GM23338 (cell line): ENCODE results near the gene CDH8. TPM values are rescaled to one million over a fixed set of nuclear protein-coding genes. Genes with fewer than 3 reads are reported as not detected.
"Not testable (repeated sequence)": the region's sequence is repeated elsewhere in the genome, so short reads cannot be mapped to it uniquely, and the experiment has no call there.

ENCODE experiments used
- ATAC-seq: fragments of 200-7000 bp; cut with Tn5 transposase; 3 replicates; pipeline ENCODE4 v1.9.1; 2020
- DNase-seq: peaks from one replicate; pipeline ENCODE4 v3.0.0-alpha.2; 2015; ENCODE audit warnings: low spot score
- H2AFZ ChIP-seq: fragments of 200-600 bp; sonication (generic); 2 replicates; pipeline ENCODE4 v1.8.0; 2016; ENCODE audit warnings: antibody characterized with exemption, mild to moderate bottlenecking, moderate library complexity
- H3F3A ChIP-seq: fragments of 200-600 bp; sonication (generic); replicated peaks from 2 replicates; pipeline ENCODE4 v1.8.0; 2017; ENCODE audit warnings: antibody characterized with exemption, mixed run types, low read depth
- H3K27ac ChIP-seq: fragments of 200-600 bp; sonication (generic); 2 replicates; pipeline ENCODE4 v1.6.1; 2016; ENCODE audit warnings: low read depth
- H3K27me3 ChIP-seq: fragments of 200-600 bp; sonication (generic); 2 replicates; pipeline ENCODE4 v1.8.0; 2016; ENCODE audit warnings: mild to moderate bottlenecking, mixed run types, moderate library complexity; ENCODE audit not compliant: insufficient read depth
- H3K36me3 ChIP-seq: fragments of 200-600 bp; sonication (generic); 2 replicates; pipeline ENCODE4 v1.8.0; 2016; ENCODE audit warnings: mild to moderate bottlenecking; ENCODE audit not compliant: insufficient read depth
- H3K4me1 ChIP-seq: fragments of 200-600 bp; sonication (generic); 2 replicates; pipeline ENCODE4 v1.8.0; 2016; ENCODE audit warnings: mild to moderate bottlenecking, moderate library complexity; ENCODE audit not compliant: insufficient read depth
- H3K4me2 ChIP-seq: fragments of 200-600 bp; sonication (generic); 2 replicates; pipeline ENCODE4 v1.7.1; 2017; ENCODE audit warnings: mixed run types
- H3K4me3 ChIP-seq: fragments of 200-600 bp; sonication (generic); 2 replicates; pipeline ENCODE4 v1.6.1; 2016; ENCODE audit warnings: mixed run types
- H3K79me2 ChIP-seq: fragments of 200-600 bp; sonication (generic); replicated peaks from 2 replicates; pipeline ENCODE4 v1.8.0; 2017; ENCODE audit warnings: mild to moderate bottlenecking; ENCODE audit not compliant: insufficient read depth
- H3K9me2 ChIP-seq: fragments of 200-600 bp; sonication (generic); 2 replicates; pipeline ENCODE4 v1.8.0; 2017; ENCODE audit not compliant: insufficient read depth
- H4K20me1 ChIP-seq: fragments of 200-600 bp; sonication (generic); replicated peaks from 2 replicates; pipeline ENCODE4 v1.8.0; 2017; ENCODE audit warnings: mild to moderate bottlenecking; ENCODE audit not compliant: insufficient read depth
- H3K27ac Mint-ChIP-seq: 2 replicates; pipeline ENCODE4 v1.8.0; 2020; ENCODE audit warnings: inconsistent platforms, mild to moderate bottlenecking, moderate library complexity, mixed read lengths
- H3K27me3 Mint-ChIP-seq: 3 replicates; pipeline ENCODE4 v1.8.0; 2022; ENCODE audit warnings: low read depth, mild to moderate bottlenecking, moderate library complexity, mixed read lengths, inconsistent platforms; ENCODE audit not compliant: insufficient read depth, poor library complexity
- H3K36me3 Mint-ChIP-seq: 3 replicates; pipeline ENCODE4 v1.8.0; 2021; ENCODE audit warnings: low read depth, mild to moderate bottlenecking, inconsistent platforms, moderate library complexity, mixed read lengths
- H3K4me1 Mint-ChIP-seq: 3 replicates; pipeline ENCODE4 v1.8.0; 2020; ENCODE audit warnings: mild to moderate bottlenecking, inconsistent platforms, mixed read lengths
- H3K4me3 Mint-ChIP-seq: 3 replicates; pipeline ENCODE4 v1.8.0; 2021; ENCODE audit warnings: moderate library complexity, mild to moderate bottlenecking, inconsistent platforms, mixed read lengths
- H3K9me3 Mint-ChIP-seq: 3 replicates; pipeline ENCODE4 v1.8.0; 2020; ENCODE audit warnings: moderate library complexity, mild to moderate bottlenecking, inconsistent platforms, mixed read lengths
- CREB1 ChIP-seq: fragments of 250-450 bp; sonication (Bioruptor Pico); IDR thresholded peaks from 2 replicates; pipeline ENCODE4 v1.5.0; 2020; ENCODE audit warnings: low read depth, mild to moderate bottlenecking, moderate library complexity
- JUNB ChIP-seq: IDR thresholded peaks from one replicate; pipeline ENCODE4 v1.6.1; 2016; ENCODE audit warnings: antibody characterized with exemption; ENCODE audit not compliant: unreplicated experiment
- NANOG ChIP-seq: IDR thresholded peaks from 2 replicates; pipeline ENCODE4 v1.6.1; 2016; ENCODE audit warnings: antibody characterized with exemption, borderline replicate concordance
- POLR2AphosphoS5 ChIP-seq: IDR thresholded peaks from 2 replicates; pipeline ENCODE4 v1.6.1; 2016; ENCODE audit warnings: antibody characterized with exemption, low read depth
- ZNF114 ChIP-seq: fragments of 250-450 bp; sonication (Bioruptor Pico); IDR thresholded peaks from 2 replicates; pipeline ENCODE4 v1.5.0; 2020; ENCODE audit warnings: mild to moderate bottlenecking, moderate library complexity
- ZNF331 ChIP-seq: fragments of 250-450 bp; sonication (Bioruptor Pico); IDR thresholded peaks from 2 replicates; pipeline ENCODE4 v1.5.0; 2020; ENCODE audit warnings: low read depth, mild to moderate bottlenecking, moderate library complexity
- ZNF462 ChIP-seq: fragments of 250-450 bp; sonication (Bioruptor Pico); IDR thresholded peaks from 2 replicates; pipeline ENCODE4 v1.5.0; 2020; ENCODE audit warnings: mild to moderate bottlenecking, moderate library complexity
- polyA plus RNA-seq: library from polyadenylated mRNA; unstranded; fragments of >200 nt; fragmentation: Nextera tagmentation; extraction: Ambion mirVana; gene quantifications from 2 replicates; pipeline ENCODE4 v1.2.1, GENCODE V29; 2016
- total RNA-seq: library from RNA; depleted of rRNA; stranded (reverse); fragments of >200 nt; shearing (Covaris generic); gene quantifications from 2 replicates; pipeline ENCODE4 v1.2.3, GENCODE V29; 2014

The CDH8 gene
- total and polyA plus RNA-seq, 2 experiments from 2014 or later, result 10.2 to 11.7 TPM

DNA sequence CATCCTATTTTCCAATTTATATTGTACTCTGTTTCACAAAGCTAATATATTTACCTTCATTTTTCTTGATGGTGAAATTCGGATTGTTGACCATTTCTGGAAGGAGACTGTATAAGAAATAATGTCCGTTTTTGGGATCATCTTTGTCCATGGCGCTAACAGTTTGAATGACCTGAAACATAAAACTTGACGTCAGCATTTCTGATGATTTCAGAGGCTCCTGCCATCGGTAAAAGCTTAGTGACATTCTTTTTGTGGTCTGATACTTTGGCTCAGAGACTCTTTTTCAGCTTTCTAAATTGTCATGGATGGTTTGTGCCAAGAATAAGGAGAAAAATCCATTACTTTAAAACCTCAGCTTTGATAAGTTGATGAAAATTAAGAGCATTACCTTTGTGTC lies 322.5 kb downstream of the CDH8 start (continued):
- TF ChIP-seq ZNF462 (no peak), CREB1 (CRISPR knock-in tag) (no peak), JUNB (no peak), ZNF331 (CRISPR knock-in tag) (no peak), ZNF114 (no peak), POLR2AphosphoS5 (no peak), NANOG (no peak)

DNA sequence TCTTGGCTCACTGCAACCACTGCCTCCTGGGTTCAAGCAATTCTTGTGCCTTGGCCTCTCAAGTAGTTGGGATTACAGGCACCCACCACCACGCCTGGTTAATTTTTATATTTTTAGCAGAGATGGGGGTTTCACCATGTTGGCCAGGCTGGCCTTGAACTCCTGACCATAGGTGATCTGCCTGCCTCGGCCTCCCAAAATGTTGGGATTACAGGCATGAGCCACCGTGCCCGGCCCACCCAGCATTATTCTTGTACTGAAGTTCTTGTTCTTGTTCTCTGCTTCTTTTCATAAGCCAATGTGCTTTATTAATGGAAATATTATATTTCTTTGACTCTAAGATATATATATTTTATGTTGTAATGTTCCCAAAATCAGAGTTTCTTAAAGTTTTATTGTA lies 336.6 kb downstream of the CDH8 start:
- H3K4me1 ChIP-seq, H2AFZ ChIP-seq, H3K4me3 Mint-ChIP-seq, H3K27me3 Mint-ChIP-seq, H3K4me1 Mint-ChIP-seq, H3F3A ChIP-seq, H3K79me2 ChIP-seq, H3K4me3 ChIP-seq, H3K27me3 ChIP-seq, H3K36me3 Mint-ChIP-seq, H3K27ac ChIP-seq, ATAC-seq, H3K4me2 ChIP-seq, H3K27ac Mint-ChIP-seq, H3K36me3 ChIP-seq, H3K9me3 Mint-ChIP-seq, DNase-seq, H4K20me1 ChIP-seq, H3K9me2 ChIP-seq: not testable (repeated sequence)
